NCI-H146 treated with DMSO at 0.1 percent for 48 hours (cell line): ENCODE measurements around the gene SLC38A9.

ENCODE experiments used
- DNase-seq: peaks from one replicate; lab custom pipeline; 2025; ENCODE audit not compliant: unreplicated experiment; lab: John Stamatoyannopoulos, UW

SLC38A9 gene

DNA sequence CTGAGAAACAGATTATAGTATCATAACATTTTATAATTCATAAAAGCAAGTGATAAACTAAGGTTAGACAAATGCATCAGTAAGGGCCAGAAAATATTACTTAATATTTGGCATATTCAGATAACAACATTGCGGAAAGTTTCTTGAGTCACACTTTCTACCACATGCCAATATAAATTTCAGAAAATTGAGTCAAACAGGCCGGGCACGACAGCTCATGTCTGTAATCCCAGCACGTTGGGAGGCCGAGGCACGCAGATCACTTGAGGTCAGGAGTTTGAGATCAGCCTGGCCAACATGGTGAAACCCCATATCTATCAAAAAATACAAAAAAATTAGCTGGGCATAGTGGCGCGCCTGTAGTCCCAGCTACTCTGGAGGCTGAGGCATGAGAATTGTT is 47.1 kb downstream of the SLC38A9 start:
- DNase-seq: no peak

DNA sequence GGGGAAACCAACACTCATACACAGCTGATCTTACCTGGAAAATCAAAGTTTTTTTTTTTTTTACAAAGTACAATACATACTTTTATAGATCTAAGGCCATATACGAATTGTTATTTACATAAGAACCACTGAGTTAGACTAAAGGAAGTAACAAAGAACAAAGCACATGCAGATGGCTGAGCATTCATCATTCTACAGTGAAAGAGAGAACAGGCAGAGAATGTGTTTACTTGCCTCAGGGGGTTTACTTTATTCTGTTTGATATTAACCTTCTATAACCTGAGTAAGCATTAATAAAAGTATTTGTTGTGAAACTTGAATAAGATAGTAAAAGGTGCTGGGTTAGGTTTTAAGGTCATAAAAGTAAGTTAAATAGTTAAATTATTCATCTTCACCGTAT is 54.7 kb downstream of the SLC38A9 start:
- peak; percentile 84 for DNase-seq

DNA sequence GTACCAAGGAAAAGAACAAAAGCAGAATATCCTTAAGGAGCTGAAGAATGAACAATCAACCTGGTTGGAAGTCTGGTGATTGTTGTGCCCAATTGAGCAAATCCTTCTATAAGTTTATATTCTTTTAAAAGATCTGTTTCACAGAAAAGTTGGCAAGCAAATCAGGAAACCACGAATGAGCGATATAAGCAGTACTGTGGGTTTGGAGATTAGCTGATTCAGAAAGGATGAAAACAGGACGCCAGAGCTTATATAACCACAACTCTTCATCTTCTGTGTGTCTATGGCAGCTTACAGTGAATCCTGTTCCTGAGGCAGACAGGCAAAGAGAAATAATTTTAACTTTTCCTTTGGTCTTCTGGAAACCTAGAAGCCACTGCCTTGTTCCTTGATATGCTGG is 61.7 kb downstream of the SLC38A9 start:
- no peak for DNase-seq

DNA sequence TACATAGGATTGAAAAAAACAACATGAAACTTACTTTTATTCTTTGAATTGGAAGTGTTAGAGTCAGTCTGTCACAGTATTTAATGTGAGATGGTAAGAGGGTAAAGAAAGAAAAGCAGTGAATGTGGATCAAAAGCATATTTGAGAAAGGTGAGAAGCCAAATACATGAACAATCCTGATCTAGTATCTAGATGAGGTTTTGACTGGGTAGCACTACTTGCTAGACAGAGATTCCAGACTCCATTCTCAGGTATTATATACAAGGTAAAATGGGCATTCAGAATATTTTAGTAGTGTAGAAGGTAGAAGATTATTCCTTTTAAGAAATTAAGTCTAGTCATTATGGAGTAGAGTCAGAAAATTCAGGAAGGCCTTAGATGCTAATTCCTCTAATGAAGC is 62.2 kb downstream of the SLC38A9 start:
- DNase-seq: no peak

DNA sequence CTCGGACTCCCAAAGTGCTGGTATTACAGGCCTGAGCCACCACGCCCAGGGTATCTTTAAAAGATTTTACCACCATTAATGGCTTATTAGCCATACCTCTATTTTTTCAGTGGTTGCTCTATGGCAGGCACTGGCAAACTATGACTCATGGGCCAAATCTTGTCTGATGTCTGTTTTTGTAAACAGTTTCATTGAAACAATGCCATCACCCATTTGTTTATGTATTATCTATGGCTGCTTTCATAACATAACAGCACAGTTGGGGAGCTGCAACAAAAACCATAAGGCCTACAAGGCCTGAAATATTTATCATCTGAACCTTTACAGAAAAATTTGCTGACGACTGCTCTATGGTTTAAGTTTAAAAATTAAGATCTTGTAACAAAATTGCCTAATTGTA is 66.8 kb downstream of the SLC38A9 start:
- DNase-seq: no peak

DNA sequence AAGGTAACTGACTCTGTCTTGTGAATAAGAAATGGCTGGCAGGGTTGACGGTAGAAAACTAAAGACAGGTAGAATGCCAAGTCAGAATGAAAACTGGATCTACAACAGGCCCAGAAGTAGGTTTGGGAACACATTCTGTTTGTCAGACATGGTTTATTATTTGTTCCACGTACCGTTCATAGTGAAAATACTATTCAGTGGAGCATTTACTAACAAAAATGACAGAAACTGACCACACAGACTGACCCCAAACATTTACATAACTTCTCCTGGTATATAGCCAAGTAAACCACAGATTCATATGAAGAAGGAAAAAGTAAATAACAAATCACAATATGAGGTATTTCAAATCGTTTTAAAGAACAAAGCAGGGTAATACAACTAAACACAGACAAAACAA is 73.7 kb downstream of the SLC38A9 start:
- no peak for DNase-seq

DNA sequence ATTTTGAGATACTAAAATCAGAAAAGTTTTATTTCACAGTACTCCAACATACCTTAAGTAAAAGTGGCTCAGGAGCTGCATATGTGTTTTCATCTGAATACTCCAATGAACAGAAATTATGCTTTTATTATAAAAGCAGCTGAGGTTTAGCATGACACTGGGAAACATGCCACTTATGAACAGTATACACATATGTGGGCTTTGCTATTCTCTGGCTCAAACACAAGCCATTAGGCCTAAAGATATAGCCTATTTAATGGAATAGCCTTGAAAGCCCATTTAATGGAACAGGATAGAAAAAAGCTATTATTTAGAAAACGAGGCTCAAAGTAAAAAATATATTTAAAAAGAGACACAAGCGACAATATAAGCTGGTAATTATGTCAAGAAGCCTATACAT is 74.1 kb downstream of the SLC38A9 start:
- DNase-seq: no peak

DNA sequence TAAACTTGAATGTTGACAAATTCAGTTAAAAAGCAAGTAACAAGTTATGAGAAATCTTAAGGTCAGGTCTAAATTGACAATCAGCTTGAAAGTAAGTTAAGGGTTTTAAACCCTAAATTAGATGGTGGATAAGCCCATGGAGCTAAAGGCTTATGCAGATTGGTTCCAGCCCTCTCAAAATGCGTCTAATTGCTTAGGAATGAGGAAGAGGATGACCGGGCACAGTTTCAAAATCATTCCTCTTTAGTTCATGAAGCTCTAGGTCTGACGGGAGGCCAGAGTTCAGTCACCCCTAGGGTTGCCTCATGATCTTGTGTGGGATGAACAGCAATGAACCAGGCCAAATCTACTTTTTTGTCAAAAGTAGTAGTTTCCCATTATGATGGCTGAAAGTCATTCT is 75.4 kb downstream of the SLC38A9 start:
- no peak for DNase-seq

DNA sequence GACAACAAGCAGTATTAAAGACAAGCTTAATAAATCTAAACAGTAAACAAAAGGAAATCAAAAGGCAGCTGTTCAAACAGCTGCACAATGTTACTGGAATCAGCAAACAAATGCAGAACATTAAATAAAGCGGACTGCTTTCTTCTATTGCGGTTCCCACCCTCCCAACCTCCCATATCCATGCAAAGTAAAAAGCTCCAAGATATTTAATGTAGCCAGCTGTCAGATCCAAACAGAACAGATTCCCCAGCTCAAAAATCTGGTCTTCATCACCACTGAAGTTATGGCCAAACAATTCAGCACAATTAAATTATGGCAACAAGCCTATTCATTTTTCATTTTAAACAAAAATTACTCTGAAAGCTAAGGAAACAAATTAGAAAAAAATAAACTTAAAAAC is 75.9 kb downstream of the SLC38A9 start:
- DNase-seq: peak; percentile 69

DNA sequence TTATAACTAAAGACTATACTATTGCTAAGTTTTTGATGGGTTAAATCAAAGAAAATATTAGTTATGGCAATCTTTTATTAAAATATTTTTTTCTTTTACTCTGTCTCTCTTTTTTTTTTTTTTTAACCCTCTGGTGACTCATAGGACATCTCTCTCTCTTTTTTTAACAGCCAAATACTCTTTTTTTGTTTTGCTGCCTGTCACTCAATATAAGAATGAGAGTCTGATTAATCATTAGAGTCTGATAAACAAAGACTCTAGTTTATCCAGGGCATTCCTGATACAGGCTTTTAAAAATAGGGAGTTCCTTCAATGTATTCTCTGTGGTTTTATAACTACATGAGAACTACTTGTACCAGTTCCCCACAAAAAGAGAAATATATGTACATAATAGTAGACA is 77.3 kb downstream of the SLC38A9 start:
- no peak for DNase-seq

DNA sequence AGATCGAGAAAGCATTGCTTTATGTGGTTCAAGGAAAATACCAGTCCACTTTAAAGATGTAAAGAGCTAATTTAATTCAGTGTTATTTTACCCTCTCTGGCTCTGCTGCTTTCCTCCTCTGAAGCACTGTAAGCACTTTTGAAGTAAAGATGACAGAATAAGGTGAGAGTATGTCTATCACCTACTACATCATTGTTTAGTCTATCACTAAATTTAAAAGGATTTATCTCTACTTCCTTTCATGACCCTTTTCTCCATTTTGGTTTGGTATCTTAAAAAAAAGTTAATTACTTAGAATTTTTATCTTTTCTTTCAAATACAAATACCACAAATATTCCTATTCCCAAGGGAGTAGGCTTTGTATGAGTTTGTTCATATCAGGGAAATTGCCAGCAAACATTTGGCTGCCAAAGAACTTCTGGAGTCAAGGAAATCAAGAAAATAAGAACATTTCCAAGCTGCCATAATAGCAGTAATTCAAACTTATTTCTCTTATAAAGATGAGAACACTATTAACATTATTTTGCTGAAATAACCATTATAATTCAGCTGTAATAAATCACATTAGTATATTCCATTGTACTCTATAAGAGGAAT is 77.8 kb downstream of the SLC38A9 start:
- no peak for DNase-seq

DNA sequence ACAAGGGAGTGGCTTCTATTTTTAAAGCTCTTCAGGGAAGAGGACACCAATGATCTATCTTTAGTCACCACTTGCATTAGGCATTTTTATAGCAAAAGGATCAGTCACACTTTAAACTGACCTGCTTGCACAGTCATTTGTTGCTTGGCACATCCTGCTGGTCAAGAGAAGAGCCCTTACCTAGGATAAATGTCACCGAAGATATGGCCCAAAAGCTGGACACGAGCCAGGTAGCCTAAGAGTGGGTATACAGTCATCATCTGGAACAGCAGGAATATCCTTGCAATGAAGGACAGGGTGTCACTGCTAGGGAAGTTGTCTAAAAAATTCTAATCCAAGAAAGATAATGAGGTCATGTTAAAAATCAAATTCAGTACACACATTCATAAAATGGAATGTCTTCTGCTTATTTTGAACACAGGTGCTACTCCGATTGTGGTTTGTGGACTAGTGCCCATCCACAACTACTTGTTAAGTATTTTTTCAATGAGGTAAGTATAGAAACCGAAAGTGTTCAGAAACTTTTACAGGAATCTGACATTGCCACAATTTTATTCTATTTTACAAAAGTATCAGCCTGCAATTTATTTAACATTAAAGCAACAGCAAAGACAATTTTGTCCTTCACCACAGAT is 78.4 kb downstream of the SLC38A9 start:
- peak; percentile 5 for DNase-seq

DNA sequence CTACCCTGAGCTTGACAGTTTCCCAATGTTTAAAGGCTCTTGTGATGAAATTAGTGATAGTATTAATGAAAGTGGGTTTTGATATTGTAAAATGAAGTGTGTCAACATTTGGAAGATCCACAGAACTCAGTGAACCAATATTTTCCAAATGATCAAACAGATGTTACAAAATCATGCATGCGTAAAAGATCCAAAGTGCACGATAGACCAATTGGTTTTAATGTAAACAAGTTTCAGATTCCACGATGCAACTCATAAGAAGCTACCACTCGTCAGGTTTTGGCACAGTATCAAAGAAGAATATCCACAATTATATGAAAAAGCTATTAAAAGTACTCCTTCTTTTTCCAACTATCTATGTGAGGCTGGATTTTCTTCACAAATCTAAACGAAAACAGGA is 82.3 kb downstream of the SLC38A9 start:
- DNase-seq: no peak

DNA sequence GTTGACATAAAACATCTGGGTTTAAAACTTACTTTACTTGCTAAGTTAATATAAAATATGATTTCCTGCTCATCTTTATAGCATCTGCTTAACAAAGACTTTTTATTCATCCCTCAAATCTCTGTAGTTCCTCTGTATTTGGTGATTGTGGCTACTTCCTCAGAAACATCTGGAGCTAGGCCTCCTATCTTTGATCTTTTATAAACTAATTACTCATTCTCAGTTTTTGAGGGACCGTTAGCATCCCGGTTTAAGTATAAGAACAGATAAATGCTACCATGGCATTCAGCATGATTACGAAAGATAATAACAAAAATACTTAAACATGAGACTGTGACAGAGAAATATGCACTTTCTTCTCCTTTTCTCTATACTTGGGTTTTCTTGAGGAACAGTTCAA is 85.3 kb downstream of the SLC38A9 start:
- DNase-seq: no peak

DNA sequence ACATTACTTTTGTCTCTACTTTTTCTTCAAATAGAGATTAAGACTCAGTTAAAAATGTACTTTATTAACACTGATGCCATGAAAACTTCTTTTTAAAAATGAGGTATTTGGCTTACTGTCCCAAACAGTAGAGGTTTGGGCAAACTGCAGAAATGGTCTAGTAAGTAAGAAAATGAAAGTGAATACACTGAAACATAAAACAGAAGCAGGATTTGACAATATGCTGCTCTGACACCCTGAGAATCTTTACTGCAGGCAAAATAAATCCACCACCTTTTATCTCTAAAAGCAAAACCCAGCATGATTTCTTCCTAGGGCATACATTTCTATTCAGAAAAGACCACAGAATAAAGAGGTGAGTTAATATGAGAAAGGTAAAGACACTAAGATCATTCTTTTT is 86.2 kb downstream of the SLC38A9 start:
- peak; percentile 27 for DNase-seq

DNA sequence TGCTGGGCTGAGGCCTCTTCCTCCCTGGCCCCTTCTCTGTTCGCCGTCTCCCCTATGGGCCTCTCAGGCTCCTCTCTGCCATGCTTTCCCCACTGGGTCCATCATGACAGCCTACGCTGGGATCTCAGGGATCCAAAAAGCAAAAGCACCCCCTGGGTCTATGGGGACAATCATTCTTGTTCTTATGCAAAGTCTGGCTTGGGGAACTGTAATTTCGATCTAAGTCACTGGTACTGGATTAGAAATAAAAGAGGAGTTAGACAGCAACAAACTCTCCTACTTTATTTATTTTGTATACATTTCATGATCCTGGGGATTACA is 86.6 kb downstream of the SLC38A9 start:
- no peak for DNase-seq

DNA sequence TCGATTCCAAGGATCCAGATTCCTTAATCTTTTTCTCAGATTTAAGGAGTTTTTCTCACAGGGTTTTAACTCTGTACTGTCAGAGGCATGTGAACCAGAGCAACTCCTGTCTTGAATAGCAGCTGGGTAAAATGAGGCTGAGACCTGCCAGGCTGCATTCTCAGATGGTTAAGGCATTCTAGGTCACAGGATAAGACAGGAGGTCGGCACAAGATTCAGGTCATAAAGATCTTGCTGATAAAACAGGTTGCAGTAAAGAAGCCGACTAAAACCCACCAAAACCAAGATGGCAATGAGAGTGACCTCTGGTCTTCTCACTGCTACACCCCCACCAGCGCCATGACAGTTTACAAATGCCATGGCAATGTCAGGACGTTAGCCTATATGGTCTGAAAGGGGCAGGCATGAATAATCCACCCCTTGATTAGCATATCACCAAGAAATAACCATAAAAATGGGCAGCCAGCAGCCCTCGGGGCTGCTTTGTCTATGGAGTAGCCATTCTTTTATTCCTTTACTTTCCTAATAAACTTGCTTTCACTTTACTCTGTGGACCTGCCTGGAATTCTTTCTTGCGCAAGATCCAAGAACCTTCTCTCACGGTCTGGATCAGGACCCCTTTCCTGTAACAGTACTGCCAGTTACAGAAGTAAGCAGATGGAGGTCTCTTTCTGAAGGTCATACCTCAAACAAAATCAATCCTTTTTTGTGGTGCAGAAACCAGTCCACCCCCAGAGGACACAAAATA is 87.1 kb downstream of the SLC38A9 start:
- no peak for DNase-seq

DNA sequence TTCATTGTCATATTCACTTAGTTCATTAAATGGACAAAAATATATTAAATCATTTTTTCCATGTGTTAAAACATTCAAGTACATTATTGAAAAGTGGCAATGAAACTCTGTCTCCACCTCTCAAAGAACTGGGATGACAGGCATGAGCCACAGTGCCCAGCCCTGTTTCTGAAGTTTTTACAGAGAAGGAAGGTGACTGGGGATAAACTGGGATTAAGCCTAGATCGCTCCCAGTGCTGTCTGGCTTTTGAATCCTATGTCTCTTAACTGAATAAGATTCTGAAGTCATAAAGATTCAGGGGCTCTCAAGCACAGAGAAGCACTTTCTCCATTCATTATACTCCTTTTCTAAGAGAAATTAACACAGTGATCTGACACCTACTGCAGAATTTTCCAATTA is 88.3 kb downstream of the SLC38A9 start:
- DNase-seq: no peak

DNA sequence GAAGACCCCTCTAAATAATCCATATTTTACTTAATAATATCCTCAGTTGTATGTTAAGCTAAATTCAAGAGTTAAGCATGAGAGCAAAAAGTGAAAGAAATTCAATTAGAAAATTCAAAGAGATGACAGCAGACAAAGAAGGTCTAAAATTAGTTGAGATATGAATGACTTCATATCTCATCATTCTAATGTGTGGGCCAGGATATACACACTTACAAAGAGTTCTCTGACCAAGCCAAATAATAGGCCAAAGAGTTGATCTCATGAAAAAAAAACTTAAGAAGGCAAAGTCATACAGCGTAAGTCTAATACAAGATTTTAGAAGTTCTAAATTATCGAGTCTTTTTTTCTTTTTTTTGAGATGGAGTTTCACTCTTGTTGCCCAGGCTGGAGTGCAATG is 89.7 kb downstream of the SLC38A9 start:
- no peak for DNase-seq

DNA sequence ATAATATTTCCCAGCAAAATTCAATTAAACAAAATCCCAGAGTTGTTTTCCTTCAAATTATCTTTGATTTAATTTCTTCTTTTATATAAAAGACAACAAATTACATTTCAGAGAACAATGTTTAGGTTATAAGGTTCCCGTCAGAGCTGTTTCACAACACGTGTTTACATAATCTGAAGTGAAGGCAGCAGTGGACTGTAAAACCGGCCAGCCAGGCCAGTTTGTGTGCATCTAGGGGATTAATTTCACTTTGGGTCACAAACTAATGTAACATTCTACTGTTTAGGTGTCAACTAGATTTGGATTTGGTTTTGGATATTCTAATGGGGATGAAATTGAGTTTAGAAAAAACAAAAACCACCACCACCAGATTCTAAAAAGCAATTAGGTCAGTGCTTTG is 90.9 kb downstream of the SLC38A9 start:
- DNase-seq: no peak

DNA sequence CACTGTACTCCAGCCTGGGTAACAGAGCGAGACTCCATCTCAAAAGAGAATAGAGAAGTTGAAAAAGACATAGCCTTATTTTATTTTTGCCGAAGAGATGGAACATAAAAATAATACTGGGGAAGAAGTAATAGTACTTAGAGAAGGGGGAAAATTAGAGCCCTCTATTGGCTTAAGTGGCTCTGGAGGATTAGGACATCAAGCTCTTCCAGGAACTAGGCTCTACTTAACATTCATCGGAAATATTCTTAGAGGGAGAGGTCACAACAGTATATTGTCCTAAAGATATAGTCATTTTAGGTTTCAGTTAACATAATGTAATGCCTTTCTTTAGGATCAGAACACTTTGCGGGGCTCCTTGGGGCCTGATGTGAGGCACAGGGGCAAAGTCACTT is 91.4 kb downstream of the SLC38A9 start:
- DNase-seq: no peak

DNA sequence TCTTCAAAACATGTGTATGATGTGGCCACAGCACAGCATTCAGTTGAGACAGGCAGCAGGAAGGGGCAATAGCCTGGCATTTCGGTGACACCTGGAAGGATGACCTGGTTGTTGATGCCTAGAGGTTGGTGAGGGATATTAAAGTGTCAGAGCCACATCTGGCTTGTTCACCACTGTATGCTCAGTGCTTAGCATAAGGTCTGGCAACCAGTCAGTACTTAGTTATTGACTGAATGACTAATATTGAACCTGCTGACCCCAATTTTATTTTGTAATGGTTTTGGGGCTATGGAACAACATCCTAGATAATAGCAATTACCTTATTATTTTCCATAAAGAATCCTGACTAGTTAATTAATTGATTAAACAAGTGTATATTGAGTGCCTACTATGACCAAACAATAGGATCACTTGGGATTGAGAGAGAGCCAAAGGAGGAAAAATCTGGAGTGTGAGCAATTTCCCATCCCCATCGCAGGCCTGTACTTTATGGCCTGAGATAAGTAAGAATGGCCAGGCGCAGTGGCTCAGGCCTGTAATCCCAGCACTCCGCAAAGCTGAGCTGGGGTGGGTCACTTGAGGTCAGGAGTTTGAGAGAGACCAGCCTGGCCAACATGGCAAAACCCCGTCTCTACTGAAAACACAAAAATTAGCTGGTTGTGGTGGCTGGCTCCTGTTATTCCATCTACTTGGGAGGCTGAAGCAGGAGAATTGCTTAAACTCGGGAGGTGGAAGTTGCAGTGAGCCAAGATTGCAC is 91.9 kb downstream of the SLC38A9 start:
- no peak for DNase-seq
